Measurements from ENCODE around the gene ANGPTL4.

Gene ANGPTL4

GRCh38 chr19:8323781-8324185 is 40.2 kb upstream of the ANGPTL4 start:
- TF ChIP-seq ZFP3 (CRISPR knock-in tag; IDR thresholded peaks at IDR 0.05) = peak; percentile 61; the same call in 1 of the 2 replicates
- no peak for TF ChIP-seq ZNF8 (CRISPR knock-in tag; IDR thresholded peaks at IDR 0.05)
- ATAC-seq = no peak

GRCh38 chr19:8324186-8325050 is 39.5 kb upstream of the ANGPTL4 start:
- TF ChIP-seq ARNTL (CRISPR knock-in tag; IDR thresholded peaks at IDR 0.05; ENCODE audit: borderline replicate concordance, low read depth) (no peak), TSHZ2 (CRISPR knock-in tag; IDR thresholded peaks at IDR 0.05) (no peak), ZNF70 (CRISPR knock-in tag; IDR thresholded peaks at IDR 0.05) (no peak), ZNF565 (CRISPR knock-in tag; conservative IDR thresholded peaks at IDR 0.05; ENCODE audit: low read depth) (no peak)
- ATAC-seq = no peak

DNA sequence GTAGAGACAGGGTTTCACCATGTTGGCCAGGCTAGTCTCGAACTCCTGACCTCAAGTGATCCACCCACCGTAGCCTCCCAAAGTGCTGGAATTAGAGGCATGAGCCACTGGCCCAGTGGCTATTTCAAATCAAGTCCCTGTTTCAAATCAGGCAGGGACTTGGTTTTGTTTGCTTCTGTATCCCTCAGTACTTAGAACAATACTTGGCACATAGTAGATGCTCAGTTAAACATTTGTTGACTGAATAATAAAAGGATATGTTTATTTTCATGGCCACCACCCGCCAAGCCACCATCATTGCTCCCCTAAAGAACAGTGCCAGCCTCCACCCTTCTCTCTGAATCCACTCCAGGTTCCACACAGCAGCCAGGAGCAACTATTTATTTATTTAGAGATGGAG is 38.5 kb upstream of the ANGPTL4 start:
- TF ChIP-seq ZC3H10 (CRISPR knock-in tag; IDR thresholded peaks at IDR 0.05) = no peak
- TF ChIP-seq PPARA (CRISPR knock-in tag; IDR thresholded peaks at IDR 0.05; ENCODE audit: borderline replicate concordance) = no peak
- no peak for TF ChIP-seq ZFP30 (CRISPR knock-in tag; IDR thresholded peaks at IDR 0.05)
- no peak for TF ChIP-seq OSR1 (CRISPR knock-in tag; IDR thresholded peaks at IDR 0.05)
- TF ChIP-seq SNAI2 (CRISPR knock-in tag; IDR thresholded peaks at IDR 0.05) = no peak
- TF ChIP-seq PATZ1 (CRISPR knock-in tag; IDR thresholded peaks at IDR 0.05; ENCODE audit: borderline replicate concordance) = no peak
- no peak for TF ChIP-seq GLIS3 (CRISPR knock-in tag; IDR thresholded peaks at IDR 0.05)
- no peak for TF ChIP-seq ZFP3 (CRISPR knock-in tag; IDR thresholded peaks at IDR 0.05)
- TF ChIP-seq TCF4 (CRISPR knock-in tag; IDR thresholded peaks at IDR 0.05; ENCODE audit: borderline replicate concordance) = no peak
- TF ChIP-seq, protein P1, sequence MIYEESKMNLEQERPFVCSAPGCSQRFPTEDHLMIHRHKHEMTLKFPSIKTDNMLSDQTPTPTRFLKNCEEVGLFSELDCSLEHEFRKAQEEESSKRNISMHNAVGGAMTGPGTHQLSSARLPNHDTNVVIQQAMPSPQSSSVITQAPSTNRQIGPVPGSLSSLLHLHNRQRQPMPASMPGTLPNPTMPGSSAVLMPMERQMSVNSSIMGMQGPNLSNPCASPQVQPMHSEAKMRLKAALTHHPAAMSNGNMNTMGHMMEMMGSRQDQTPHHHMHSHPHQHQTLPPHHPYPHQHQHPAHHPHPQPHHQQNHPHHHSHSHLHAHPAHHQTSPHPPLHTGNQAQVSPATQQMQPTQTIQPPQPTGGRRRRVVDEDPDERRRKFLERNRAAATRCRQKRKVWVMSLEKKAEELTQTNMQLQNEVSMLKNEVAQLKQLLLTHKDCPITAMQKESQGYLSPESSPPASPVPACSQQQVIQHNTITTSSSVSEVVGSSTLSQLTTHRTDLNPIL (CRISPR knock-in tag; IDR thresholded peaks at IDR 0.05; ENCODE audit: low read depth) = no peak
- TF ChIP-seq POU6F1 (CRISPR knock-in tag; IDR thresholded peaks at IDR 0.05; ENCODE audit: borderline replicate concordance, low read depth) = no peak
- TF ChIP-seq ZNF70 (CRISPR knock-in tag; IDR thresholded peaks at IDR 0.05) = no peak
- TF ChIP-seq TSHZ2 (CRISPR knock-in tag; IDR thresholded peaks at IDR 0.05) = no peak
- TF ChIP-seq ARNTL (CRISPR knock-in tag; IDR thresholded peaks at IDR 0.05; ENCODE audit: borderline replicate concordance, low read depth) = no peak
- TF ChIP-seq ISL1 (CRISPR knock-in tag; IDR thresholded peaks at IDR 0.05) = no peak
- no peak for TF ChIP-seq RARB (CRISPR knock-in tag; IDR thresholded peaks at IDR 0.05)
- TF ChIP-seq TOX (CRISPR knock-in tag; IDR thresholded peaks at IDR 0.05; ENCODE audit: borderline replicate concordance) = no peak
- TF ChIP-seq ESRRG (CRISPR knock-in tag; IDR thresholded peaks at IDR 0.05) = no peak
- no peak for TF ChIP-seq BACH2 (CRISPR knock-in tag; IDR thresholded peaks at IDR 0.05; ENCODE audit: borderline replicate concordance)
- no peak for ATAC-seq

Data from SK-N-SH treated with all-trans-retinoic acid at 6 μM for 48 hours (cell line).